HG03571 (cell line): ENCODE results near the gene DNAL4.

Experiments
- ATAC-seq: cut with Tn5 transposase; IDR thresholded peaks from one replicate; pipeline ENCODE4 v1.9.1; 2021; ENCODE audit not compliant: unreplicated experiment

DNAL4 gene

GRCh38 chr22:38741576-38741975 lies 52.4 kb downstream of the DNAL4 start:
- ATAC-seq, result no peak

- ATAC-seq, result no peak
Measured at GRCh38 chr22:38741166-38741565, 52.8 kb downstream of the DNAL4 start.

GRCh38 chr22:38740754-38741153 lies 53.2 kb downstream of the DNAL4 start:
- no peak for ATAC-seq

- ATAC-seq, result no peak
Measured at GRCh38 chr22:38740116-38740723, 53.7 kb downstream of the DNAL4 start.

GRCh38 chr22:38739300-38740055 lies 54.5 kb downstream of the DNAL4 start:
- ATAC-seq, result no peak

- no peak for ATAC-seq
Measured at GRCh38 chr22:38738475-38739070, 55.4 kb downstream of the DNAL4 start.

- ATAC-seq, result no peak
Measured at GRCh38 chr22:38737302-38738060, 56.5 kb downstream of the DNAL4 start.

- ATAC-seq, result no peak
Measured at GRCh38 chr22:38736257-38736570, 57.7 kb downstream of the DNAL4 start.

- no peak for ATAC-seq
Measured at GRCh38 chr22:38735465-38736256, 58.3 kb downstream of the DNAL4 start.

GRCh38 chr22:38735126-38735464 lies 58.8 kb downstream of the DNAL4 start:
- ATAC-seq, result no peak

GRCh38 chr22:38734421-38735100 lies 59.4 kb downstream of the DNAL4 start:
- ATAC-seq, result no peak

GRCh38 chr22:38733724-38734381 lies 60.1 kb downstream of the DNAL4 start:
- ATAC-seq, result no peak

- no peak for ATAC-seq
Measured at GRCh38 chr22:38733329-38733723, 60.6 kb downstream of the DNAL4 start.

- no peak for ATAC-seq
Measured at GRCh38 chr22:38732251-38732815, 61.6 kb downstream of the DNAL4 start.

GRCh38 chr22:38731703-38732161 lies 62.2 kb downstream of the DNAL4 start:
- ATAC-seq, result no peak

GRCh38 chr22:38730411-38730871 lies 63.5 kb downstream of the DNAL4 start:
- no peak for ATAC-seq

GRCh38 chr22:38729946-38730345 lies 64.0 kb downstream of the DNAL4 start:
- ATAC-seq, result no peak

- ATAC-seq, result no peak
Measured at GRCh38 chr22:38728871-38729796, 64.8 kb downstream of the DNAL4 start.
